ENCODE measurements around the gene RADIL. TPM values are rescaled to one million over a fixed set of nuclear protein-coding genes. Genes with fewer than 3 reads are reported as not detected.

RADIL gene
- total and polyA plus RNA-seq, 9 of the 15 experiments (the other 6 are each of a cell fraction or from before 2014, with no cell fraction given), result 0.06 to 8.1 (median 1.9) TPM; not detected in 1

- no peaks in the 10 kb centered on the region for H3K9me1 ChIP-seq (ENCODE audit: control insufficient read depth, insufficient read depth, low read length)
- no peaks in the 10 kb centered on the region for H3K36me3 ChIP-seq (ENCODE audit: control insufficient read depth, insufficient read depth, low read length)
- intact Hi-C loops (cut with micrococcal nuclease) (no loop called here), in situ Hi-C loops (cut with MboI) (no loop called here)
- peak overlapping the region; percentile 51; the same call in 1 of the 2 replicates for H2AFZ ChIP-seq (ENCODE audit: low read depth, low read length)
- POLR2A ChIA-PET, result interaction anchor here (0.6 kb wide), 1 partner anchor 289 kb away, joined by 5 read pairs; no protein-coding TSS in a partner anchor
- FAIRE-seq (no peak), ATAC-seq (no peak; the same call in 2 of the 3 replicates), DNase-seq (ENCODE audit: extremely low read depth in 1 of 4, low spot score in 3 of 4) (peak in 2 of 4 experiments; percentile 9 to 12)
- H3K79me2 ChIP-seq (ENCODE audit: control insufficient read depth, insufficient read depth, low read length), result no peaks in the 10 kb centered on the region
- peak overlapping the region in 1 of 2 experiments; percentile 71; a peak in 2 of 4 replicates for H3K9ac ChIP-seq (ENCODE audit: insufficient read depth in 1 of 2, low read depth in 2 of 2, low read length in 2 of 2)
- 2% methylated on average over 15 of the region's 19 CpGs for WGBS (ENCODE audit: insufficient coverage, low coverage, missing lambda C conversion rate)
- peak overlapping the region; percentile 24; the same call in 1 of the 2 replicates for H3K4me3 ChIP-seq
- no peak overlapping the region for H3K27ac ChIP-seq (ENCODE audit: extremely low read depth, low read depth, low read length)
- no peak overlapping the region for H3K4me2 ChIP-seq (ENCODE audit: insufficient read depth, low read length)
- peaks cover 20 to 67% of the 10 kb centered on the region in 2 experiments; a peak in 4 of 5 replicates for H3K27me3 ChIP-seq (ENCODE audit: control insufficient read depth in 2 of 2, insufficient read depth in 2 of 2, low read length in 2 of 2)
- H4K20me1 ChIP-seq (replicated peaks; ENCODE audit: control insufficient read depth, insufficient read depth, low read length), result no peaks in the 10 kb centered on the region
- peaks cover 0 to 4% of the 10 kb centered on the region in 2 experiments; a peak in 1 of 5 replicates for H3K4me1 ChIP-seq (replicated peaks in 1 of 2; ENCODE audit: control insufficient read depth in 2 of 2, insufficient read depth in 2 of 2, low read length in 2 of 2)
- H3K9me3 ChIP-seq (replicated peaks; ENCODE audit: control insufficient read depth, insufficient read depth, low read depth, low read length), result peaks cover 4% of the 10 kb centered on the region; the same call in 1 of the 2 replicates
- no peak for TF ChIP-seq EWSR1 (IDR thresholded peaks at IDR 0.05; ENCODE audit: borderline replicate concordance, low read depth, partially characterized antibody)
- TF ChIP-seq ZNF512 (tag; IDR thresholded peaks at IDR 0.05), result peak; percentile 84
- TF ChIP-seq, protein P1, sequence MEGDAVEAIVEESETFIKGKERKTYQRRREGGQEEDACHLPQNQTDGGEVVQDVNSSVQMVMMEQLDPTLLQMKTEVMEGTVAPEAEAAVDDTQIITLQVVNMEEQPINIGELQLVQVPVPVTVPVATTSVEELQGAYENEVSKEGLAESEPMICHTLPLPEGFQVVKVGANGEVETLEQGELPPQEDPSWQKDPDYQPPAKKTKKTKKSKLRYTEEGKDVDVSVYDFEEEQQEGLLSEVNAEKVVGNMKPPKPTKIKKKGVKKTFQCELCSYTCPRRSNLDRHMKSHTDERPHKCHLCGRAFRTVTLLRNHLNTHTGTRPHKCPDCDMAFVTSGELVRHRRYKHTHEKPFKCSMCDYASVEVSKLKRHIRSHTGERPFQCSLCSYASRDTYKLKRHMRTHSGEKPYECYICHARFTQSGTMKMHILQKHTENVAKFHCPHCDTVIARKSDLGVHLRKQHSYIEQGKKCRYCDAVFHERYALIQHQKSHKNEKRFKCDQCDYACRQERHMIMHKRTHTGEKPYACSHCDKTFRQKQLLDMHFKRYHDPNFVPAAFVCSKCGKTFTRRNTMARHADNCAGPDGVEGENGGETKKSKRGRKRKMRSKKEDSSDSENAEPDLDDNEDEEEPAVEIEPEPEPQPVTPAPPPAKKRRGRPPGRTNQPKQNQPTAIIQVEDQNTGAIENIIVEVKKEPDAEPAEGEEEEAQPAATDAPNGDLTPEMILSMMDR (IDR thresholded peaks at IDR 0.05 in 2 of 3, conservative IDR thresholded peaks at IDR 0.05 in 1 of 3; ENCODE audit: insufficient read depth in 2 of 3, low read depth in 1 of 3, low read length in 3 of 3), result no peak
- no TSS peak for BruUV-seq (replicated peaks)
- CTCF ChIA-PET (ENCODE audit: low intra/inter-chr PET ratio), result no interaction called here
Observed at GRCh38 chr7:4919969-4920766, 36.7 kb upstream of the RADIL start.
